Measurements from ENCODE around the gene ADISSP. TPM values are rescaled to one million over a fixed set of nuclear protein-coding genes. Genes with fewer than 3 reads are reported as not detected.

The ADISSP gene
- total and polyA plus RNA-seq, 2 of the 13 experiments (the other 11 are each of a cell fraction or from before 2014, with no cell fraction given) = 38.3 to 90.6 TPM

DNA sequence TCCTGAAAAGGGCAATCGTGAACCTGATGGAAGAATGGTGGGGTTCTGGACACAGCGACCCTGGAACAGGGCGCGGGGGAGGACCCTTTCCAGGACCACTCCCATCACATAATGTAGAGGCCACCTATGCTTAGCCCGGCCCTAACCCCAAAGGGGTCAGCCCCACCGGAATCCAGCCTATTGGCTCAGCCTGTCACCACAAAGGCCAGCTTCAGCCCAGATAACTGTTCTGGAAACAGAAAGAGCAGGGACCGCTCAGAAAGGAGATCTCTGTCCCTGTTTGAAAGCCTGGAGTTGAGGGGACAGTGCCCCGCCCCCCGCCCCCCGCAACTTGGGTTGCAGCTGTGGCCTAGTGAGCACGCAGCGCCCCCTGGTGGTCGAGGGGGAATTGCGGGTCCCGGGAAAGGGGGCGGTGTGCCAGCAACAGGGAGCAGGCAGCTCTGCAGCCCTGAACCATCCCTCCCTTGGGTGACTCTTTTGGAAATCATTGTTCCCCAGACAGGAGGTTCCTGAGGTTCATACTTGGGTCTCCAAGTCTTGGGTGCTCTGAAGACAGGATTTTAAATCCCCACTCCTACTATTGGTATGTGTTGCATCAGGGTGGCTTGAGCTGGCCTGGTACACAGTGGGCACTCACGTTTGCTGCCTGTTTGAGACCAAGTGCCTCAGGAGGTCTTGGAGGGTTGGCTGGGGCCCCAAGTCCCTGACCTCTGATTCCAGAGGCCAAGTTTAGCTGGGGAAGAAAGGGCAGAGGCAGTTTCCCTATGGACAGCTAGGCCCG lies 56.7 kb downstream of the ADISSP start:
- no peaks in the 10 kb centered on the region for H4K20me1 ChIP-seq (ENCODE audit: insufficient read depth, low read length)
- in situ Hi-C loops (cut with HindIII; ENCODE audit: extremely low pct_ligation_motif_present, low pct_unique_long_range_greater_than_20kb) (loop anchor here (5.0 kb wide), 1 partner anchor 34 kb away; no protein-coding TSS in a partner anchor), intact Hi-C loops (cut with micrococcal nuclease; ENCODE audit: unreplicated experiment) (loop anchor here (1.0 kb wide), 2 partner anchors 35 to 148 kb away; no protein-coding TSS in a partner anchor)
- H3K27ac ChIP-seq (ENCODE audit: extremely low read length, insufficient read depth, low read length) = no peak overlapping the region
- H3K27me3 ChIP-seq (ENCODE audit: control insufficient read depth in 1 of 2, insufficient read depth in 2 of 2, low read length in 2 of 2) = peaks cover 9 to 41% of the 10 kb centered on the region in 2 experiments
- no peaks in the 10 kb centered on the region for H3K4me1 ChIP-seq (ENCODE audit: insufficient read depth, low read length)
- H3K4me3 ChIP-seq (replicated peaks in 1 of 3; ENCODE audit: insufficient read depth in 1 of 3, low read depth in 2 of 3, low read length in 3 of 3) = no peak overlapping the region
- H3K4me2 ChIP-seq (ENCODE audit: low read depth, low read length) = no peak overlapping the region
- FAIRE-seq (peak; percentile 47), DNase-seq (ENCODE audit: low spot score) (peak; percentile 46), ATAC-seq (peak; percentile 76)
- no peak overlapping the region for H3K9ac ChIP-seq (ENCODE audit: insufficient read depth, low read depth, low read length)
- no peak overlapping the region for H2AFZ ChIP-seq (ENCODE audit: low read length)
- POLR2A ChIA-PET = interaction anchor here (0.7 to 1.4 kb wide), 3 partner anchors 34 to 57 kb away, joined by 3 to 4 read pairs (median 3); partner anchors contain the start of gene ADISSP
- CTCF ChIA-PET (ENCODE audit: low intra/inter-chr PET ratio, low total read pairs) = interaction anchor here (0.8 to 5.4 kb wide), 4 partner anchors 34 to 148 kb away, joined by 4 to 65 read pairs (median 6); no protein-coding TSS in a partner anchor
- WGBS (ENCODE audit: low lambda C conversion rate) = 15% methylated on average over 18 of the region's 18 CpGs
- BruUV-seq (replicated peaks) = no TSS peak
- H3K36me3 ChIP-seq (replicated peaks in 1 of 2; ENCODE audit: control insufficient read depth in 1 of 2, insufficient read depth in 2 of 2, low read length in 2 of 2) = no peaks in the 10 kb centered on the region
- no peaks in the 10 kb centered on the region for H3K9me3 ChIP-seq (ENCODE audit: low read length)
- no peaks in the 10 kb centered on the region for H3K79me2 ChIP-seq (ENCODE audit: insufficient read depth, low read length)
- TF ChIP-seq ZBTB10 (CRISPR knock-in tag; IDR thresholded peaks at IDR 0.05; ENCODE audit: borderline replicate concordance) (peak; percentile 69; the same call in 1 of the 2 replicates), CCDC6 (CRISPR knock-in tag; IDR thresholded peaks at IDR 0.05) (peak; percentile 34; the same call in 1 of the 2 replicates), HOMEZ (CRISPR knock-in tag; IDR thresholded peaks at IDR 0.05; ENCODE audit: low read depth) (0 out of 2 replicates have a peak, but pooled peaks have one; percentile 42), ZNF331 (CRISPR knock-in tag; IDR thresholded peaks at IDR 0.05) (peak; percentile 77), ZNF501 (CRISPR knock-in tag; IDR thresholded peaks at IDR 0.05) (peak; percentile 44; the same call in 1 of the 2 replicates), CBFB (CRISPR knock-in tag; IDR thresholded peaks at IDR 0.05) (0 out of 2 replicates have a peak, but pooled peaks have one; percentile 56), GABPB1 (CRISPR knock-in tag; IDR thresholded peaks at IDR 0.05) (peak; percentile 51; the same call in 1 of the 2 replicates), BATF2 (CRISPR knock-in tag; IDR thresholded peaks at IDR 0.05) (no peak), NFE2L2 (IDR thresholded peaks at IDR 0.05; ENCODE audit: low read length) (no peak), SNRNP70 (IDR thresholded peaks at IDR 0.05; ENCODE audit: low read depth, low read length) (no peak), HNRNPUL1 (IDR thresholded peaks at IDR 0.05; ENCODE audit: low read depth, low read length) (no peak), TSC22D2 (CRISPR knock-in tag; IDR thresholded peaks at IDR 0.05; ENCODE audit: borderline replicate concordance) (peak; percentile 75; the same call in 1 of the 2 replicates), ATF7-NPFF (CRISPR knock-in tag; IDR thresholded peaks at IDR 0.05; ENCODE audit: low read depth) (no peak), NR2F6 (IDR thresholded peaks at IDR 0.05) (no peak), NR2F6 (CRISPR knock-in tag; IDR thresholded peaks at IDR 0.05) (0 out of 2 replicates have a peak, but pooled peaks have one; percentile 30), NFKB2 (CRISPR knock-in tag; IDR thresholded peaks at IDR 0.05; ENCODE audit: borderline replicate concordance) (peak; percentile 53; the same call in 1 of the 2 replicates), FOXA3 (CRISPR knock-in tag; IDR thresholded peaks at IDR 0.05) (no peak), MAZ (IDR thresholded peaks at IDR 0.05; ENCODE audit: borderline replicate concordance, low read depth, low read length) (peak; percentile 66; the same call in 1 of the 2 replicates), MAZ (CRISPR knock-in tag; IDR thresholded peaks at IDR 0.05; ENCODE audit: low read depth) (peak; percentile 81; the same call in 1 of the 2 replicates), PHF8 (CRISPR knock-in tag; IDR thresholded peaks at IDR 0.05) (peak; percentile 27; the same call in 1 of the 2 replicates)

Data from HepG2 (cell line).